ENCODE data around the gene SNX3.

The SNX3 gene

DNA sequence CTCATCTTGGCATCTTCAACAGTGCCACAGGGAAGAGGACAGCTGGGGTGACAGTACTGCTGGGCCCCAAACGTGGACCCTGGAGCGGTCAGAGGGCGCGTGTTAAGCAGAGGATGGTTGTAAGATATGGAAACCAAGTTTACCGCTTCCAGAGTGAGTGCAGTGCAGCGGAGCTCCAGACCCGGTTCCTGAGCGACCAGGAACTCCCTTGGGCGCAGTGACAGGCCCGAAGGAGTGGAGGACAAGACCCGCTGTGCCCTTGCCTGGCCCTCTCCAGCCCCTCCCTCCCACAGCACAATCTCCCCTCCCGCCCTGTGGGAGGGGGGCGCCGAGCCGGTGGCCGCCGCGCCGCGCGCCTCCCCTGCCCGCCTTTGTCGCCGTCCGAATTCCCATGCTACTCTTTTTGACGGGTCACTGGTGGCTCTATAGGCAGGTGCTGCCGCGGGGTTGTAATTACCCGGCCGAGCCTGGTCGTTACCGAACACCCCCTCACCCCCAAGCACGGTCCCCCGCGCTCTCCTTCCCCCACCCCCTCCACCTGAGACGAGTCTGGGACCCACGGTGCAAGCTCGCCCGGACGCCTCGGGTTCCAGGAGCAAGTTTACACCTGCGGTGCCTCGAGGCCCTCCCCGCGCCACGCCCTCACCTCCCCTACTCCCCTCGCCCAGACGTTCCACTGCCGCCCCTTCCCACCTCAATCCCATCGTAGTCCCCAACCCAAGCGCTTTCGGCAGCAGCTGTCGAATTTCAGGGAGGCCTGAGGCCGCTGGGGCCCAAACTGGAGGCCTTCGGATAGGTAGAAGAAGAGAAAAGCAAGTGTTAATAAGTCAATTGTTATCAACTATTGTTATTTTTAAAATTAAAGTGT is 91.1 kb downstream of the SNX3 start:
- H3K4me3 ChIP-seq (ENCODE audit: control insufficient read depth, low read depth, low read length): no peak overlapping the region
- TF ChIP-seq, protein P1, sequence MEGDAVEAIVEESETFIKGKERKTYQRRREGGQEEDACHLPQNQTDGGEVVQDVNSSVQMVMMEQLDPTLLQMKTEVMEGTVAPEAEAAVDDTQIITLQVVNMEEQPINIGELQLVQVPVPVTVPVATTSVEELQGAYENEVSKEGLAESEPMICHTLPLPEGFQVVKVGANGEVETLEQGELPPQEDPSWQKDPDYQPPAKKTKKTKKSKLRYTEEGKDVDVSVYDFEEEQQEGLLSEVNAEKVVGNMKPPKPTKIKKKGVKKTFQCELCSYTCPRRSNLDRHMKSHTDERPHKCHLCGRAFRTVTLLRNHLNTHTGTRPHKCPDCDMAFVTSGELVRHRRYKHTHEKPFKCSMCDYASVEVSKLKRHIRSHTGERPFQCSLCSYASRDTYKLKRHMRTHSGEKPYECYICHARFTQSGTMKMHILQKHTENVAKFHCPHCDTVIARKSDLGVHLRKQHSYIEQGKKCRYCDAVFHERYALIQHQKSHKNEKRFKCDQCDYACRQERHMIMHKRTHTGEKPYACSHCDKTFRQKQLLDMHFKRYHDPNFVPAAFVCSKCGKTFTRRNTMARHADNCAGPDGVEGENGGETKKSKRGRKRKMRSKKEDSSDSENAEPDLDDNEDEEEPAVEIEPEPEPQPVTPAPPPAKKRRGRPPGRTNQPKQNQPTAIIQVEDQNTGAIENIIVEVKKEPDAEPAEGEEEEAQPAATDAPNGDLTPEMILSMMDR (conservative IDR thresholded peaks at IDR 0.05; ENCODE audit: control insufficient read depth, insufficient read depth, low read depth, low read length): no peak
- DNase-seq (ENCODE audit: low read depth): no peak

DNA sequence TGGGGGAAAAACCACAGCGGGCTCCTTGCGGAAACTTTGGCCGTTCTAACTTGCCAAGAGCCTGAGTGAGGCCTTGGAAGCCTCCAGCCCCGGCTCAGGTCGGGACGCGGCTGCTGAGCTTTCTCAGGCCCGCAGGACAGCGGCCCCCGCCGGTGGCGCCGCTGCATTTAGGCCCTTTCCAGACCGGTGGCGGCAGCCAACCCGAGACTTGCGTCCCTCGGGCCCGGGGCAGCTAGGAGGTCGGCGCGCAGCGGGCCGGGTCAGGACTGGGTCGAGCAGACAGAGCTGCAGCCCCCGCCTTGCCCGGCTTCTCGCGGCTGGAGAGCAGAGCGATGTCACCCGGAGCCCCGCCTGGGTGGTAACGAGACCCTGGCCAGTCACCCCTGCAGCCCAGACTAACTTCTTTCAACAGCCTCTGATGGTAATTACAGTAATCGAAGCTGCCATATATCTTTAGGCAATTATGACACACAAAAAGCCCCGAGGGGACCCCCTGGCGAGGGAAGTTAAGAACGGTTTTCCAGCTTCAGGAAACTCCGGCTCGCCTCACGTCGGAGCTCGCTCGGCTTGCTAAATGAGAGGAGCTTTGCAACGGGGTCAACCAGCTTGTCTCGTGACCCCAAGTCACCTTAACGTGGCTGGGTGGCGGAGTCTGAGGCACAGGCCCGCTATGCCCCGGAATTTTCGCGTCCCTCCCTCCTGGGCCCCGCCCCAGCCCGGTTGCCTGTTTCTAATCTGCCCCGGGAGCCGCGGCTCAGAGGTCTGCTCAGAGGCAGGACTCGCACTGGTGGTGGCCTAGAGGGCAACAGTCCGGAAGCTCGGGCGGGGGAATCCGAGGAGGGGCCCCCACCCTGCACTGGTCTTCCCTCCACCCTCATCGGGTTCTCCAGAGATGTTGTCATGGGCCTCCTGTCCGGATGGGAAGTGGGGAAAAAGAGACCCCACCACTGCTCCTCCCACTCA is 92.1 kb downstream of the SNX3 start:
- no peak overlapping the region for H3K4me3 ChIP-seq (ENCODE audit: control insufficient read depth, low read depth, low read length)
- TF ChIP-seq, protein P1 (conservative IDR thresholded peaks at IDR 0.05; ENCODE audit: control insufficient read depth, insufficient read depth, low read depth, low read length): peak; percentile 15
- peak; percentile 19 for DNase-seq (ENCODE audit: low read depth)

DNA sequence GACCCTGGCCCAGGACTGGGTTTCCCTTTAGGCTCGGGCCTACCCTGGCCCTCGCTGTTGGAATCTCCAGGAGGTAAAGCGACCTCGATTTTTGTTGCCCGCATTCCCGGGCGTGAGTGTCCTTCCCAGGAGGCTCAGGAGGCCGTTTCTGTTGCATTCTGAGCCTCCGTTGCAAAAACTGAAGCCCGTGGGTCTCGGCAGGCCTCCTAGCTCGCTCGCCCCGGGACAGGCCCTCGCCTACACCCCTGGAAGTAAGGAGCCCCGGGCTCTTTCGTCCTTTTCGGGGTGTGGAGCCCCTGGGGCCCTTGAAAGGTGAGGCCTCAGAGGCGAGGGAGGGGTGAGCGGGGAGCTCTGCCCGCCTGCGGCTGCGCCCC is 92.8 kb downstream of the SNX3 start:
- TF ChIP-seq, protein P1 (conservative IDR thresholded peaks at IDR 0.05; ENCODE audit: control insufficient read depth, insufficient read depth, low read depth, low read length): no peak
- no peak for DNase-seq (ENCODE audit: low read depth)
- H3K4me3 ChIP-seq (ENCODE audit: control insufficient read depth, low read depth, low read length): no peak overlapping the region

DNA sequence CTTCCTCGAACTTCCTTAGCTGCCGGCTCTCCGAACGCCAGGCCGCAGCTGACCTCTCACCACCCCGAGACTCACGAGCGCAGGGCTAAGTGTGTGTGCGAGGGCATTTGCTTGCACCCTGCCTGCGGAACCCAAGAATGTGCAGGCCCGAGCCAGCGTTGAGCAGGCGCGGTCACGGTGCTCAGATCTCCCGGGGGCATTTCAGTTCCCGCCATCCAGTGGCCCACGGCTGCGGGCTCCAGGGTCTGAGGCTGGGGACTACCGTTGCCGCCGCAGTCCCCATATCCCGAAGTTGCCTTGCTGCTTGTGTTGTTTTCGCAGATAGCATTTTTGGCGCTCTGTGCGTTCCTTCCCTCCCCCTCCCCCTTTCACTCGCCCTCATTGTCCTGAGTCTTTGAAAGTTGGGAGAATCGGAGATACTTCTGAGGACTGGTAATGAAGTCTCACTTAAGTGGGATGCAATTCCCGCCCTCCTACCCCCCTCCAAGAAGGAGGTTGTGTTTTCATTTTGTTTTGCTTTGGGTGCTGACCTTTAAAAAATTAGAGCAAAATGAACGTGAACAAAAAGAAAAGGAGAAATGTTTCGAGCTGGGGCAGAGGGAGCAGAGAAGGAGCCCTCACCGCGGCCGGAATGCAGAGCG is 93.3 kb downstream of the SNX3 start:
- H3K4me3 ChIP-seq (ENCODE audit: control insufficient read depth, low read depth, low read length): no peak overlapping the region
- DNase-seq (ENCODE audit: low read depth): no peak
- TF ChIP-seq, protein P1 (conservative IDR thresholded peaks at IDR 0.05; ENCODE audit: control insufficient read depth, insufficient read depth, low read depth, low read length): no peak

DNA sequence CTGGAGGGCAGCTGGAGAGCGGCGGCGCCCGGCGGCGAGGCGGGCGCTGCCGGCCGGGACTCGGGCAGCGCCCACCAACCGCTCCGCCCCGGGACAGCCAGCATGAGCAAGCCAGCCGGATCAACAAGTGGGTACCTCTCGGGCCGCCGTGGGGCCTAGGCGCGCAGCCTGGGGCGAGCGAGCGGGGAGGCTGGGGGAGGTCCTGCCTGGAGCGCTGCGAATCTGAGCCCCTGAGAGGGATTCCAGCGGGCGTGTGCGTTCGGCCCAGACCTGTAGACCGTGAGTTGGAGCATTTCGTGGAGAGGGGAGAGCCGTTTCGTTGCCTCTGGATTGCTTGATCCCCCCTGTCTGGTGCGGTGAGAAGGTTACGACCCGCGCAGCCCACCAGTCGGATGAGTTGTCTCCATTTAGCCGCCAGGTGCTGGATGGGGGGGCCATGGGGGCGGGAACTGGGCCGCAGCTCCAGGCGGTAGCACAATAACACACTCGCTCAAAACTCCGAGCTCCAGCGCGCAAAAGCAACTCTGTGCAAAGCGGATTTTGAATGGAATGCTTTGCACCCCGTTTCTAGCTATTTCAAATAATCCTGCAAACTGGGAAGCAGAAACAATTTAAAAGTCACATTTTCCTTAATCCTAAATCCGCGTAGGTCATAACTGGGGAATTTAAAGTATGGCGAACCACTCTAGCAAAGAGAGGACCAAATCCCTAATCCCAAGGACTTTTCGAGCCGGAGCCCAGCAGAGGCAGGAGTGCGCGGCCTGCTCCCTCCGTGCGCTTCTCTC is 94.0 kb downstream of the SNX3 start:
- H3K4me3 ChIP-seq (ENCODE audit: control insufficient read depth, low read depth, low read length): no peak overlapping the region
- TF ChIP-seq, protein P1 (conservative IDR thresholded peaks at IDR 0.05; ENCODE audit: control insufficient read depth, insufficient read depth, low read depth, low read length): no peak
- no peak for DNase-seq (ENCODE audit: low read depth)
